A549 (cell line): ENCODE measurements around the gene TP53I11. TPM values are rescaled to one million over a fixed set of nuclear protein-coding genes. Genes with fewer than 3 reads are reported as not detected.

Experiments
- ATAC-seq, 2 experiments: fragments of 200-7000 bp in 1 of 2; fragments of >200 bp in 1 of 2; cut with Nextera tagmentation in 1 of 2; cut with Tn5 transposase in 1 of 2; 3 replicates each; pipeline versions ENCODE4 v1.8.0 to v1.9.1; 2018 to 2020; ENCODE audit warnings: mild to moderate bottlenecking in 1 of 2, moderate library complexity in 1 of 2
- CTCF ChIA-PET: fragments of 300-600 bp; sonication (Branson Sonifier 250); formaldehyde crosslinking; extraction: SDS; loops from one replicate; lab custom pipeline; 2021; ENCODE audit warnings: antibody characterized with exemption, inconsistent platforms; lab: Yijun Ruan, JAX
- POLR2A ChIA-PET: fragments of 350-600 bp; formaldehyde crosslinking; extraction: SDS; loops from one replicate; lab custom pipeline; 2021; ENCODE audit warnings: antibody characterized with exemption, inconsistent platforms; lab: Yijun Ruan, JAX
- DNase-seq, 2 experiments: peaks; one replicate each; pipeline versions ENCODE4 v3.0.0 to v3.0.0-alpha.2; 2011 to 2016; ENCODE audit warnings: low read depth in 1 of 2, low spot score in 1 of 2
- FAIRE-seq: peaks from 2 replicates; lab custom pipeline; 2011; peaks lifted over from hg19 to GRCh38; lab: Jason Lieb, UNC
- H3K27ac ChIP-seq, 2 experiments: fragments of >200 bp; sonication (Bioruptor Twin); formaldehyde crosslinking; 3 replicates each; pipeline ENCODE4 v1.5.1; 2016 to 2017
- H3K4me1 ChIP-seq: fragments of >200 bp; sonication (Bioruptor Twin); formaldehyde crosslinking; 3 replicates; pipeline ENCODE4 v1.6.1; 2016
- H3K4me2 ChIP-seq: fragments of >200 bp; sonication (Bioruptor Twin); formaldehyde crosslinking; 3 replicates; pipeline ENCODE4 v1.6.1; 2016
- H3K4me3 ChIP-seq: fragments of >200 bp; sonication (Bioruptor Twin); formaldehyde crosslinking; 3 replicates; pipeline ENCODE4 v1.5.1; 2016
- H3K9me3 ChIP-seq: fragments of >200 bp; sonication (Bioruptor Twin); formaldehyde crosslinking; 3 replicates; pipeline ENCODE4 v1.6.1; 2016
- ATOH8 ChIP-seq: fragments of 250-450 bp; sonication (Bioruptor Pico); IDR thresholded peaks from 2 replicates; pipeline ENCODE4 v1.5.0; 2020; ENCODE audit warnings: low read depth, mild to moderate bottlenecking, moderate library complexity
- CHD2 ChIP-seq: fragments of 150-350 bp; IDR thresholded peaks from 2 replicates; pipeline ENCODE4 v1.6.1; 2014; ENCODE audit warnings: low read length; ENCODE audit not compliant: partially characterized antibody
- CTCF ChIP-seq: fragments of >200 bp; sonication (Bioruptor Twin); formaldehyde crosslinking; IDR thresholded peaks from 3 replicates; pipeline ENCODE4 v1.5.1; 2016
- EHF ChIP-seq: fragments of 250-450 bp; sonication (Bioruptor Pico); IDR thresholded peaks from 2 replicates; pipeline ENCODE4 v1.5.0; 2020; ENCODE audit warnings: mild to moderate bottlenecking
- EP300 ChIP-seq, 2 experiments: fragments of >200 bp; sonication (Bioruptor Twin); formaldehyde crosslinking; IDR thresholded peaks; 2 replicates in 1 of 2; 3 replicates in 1 of 2; pipeline ENCODE4 v1.6.1; 2016 to 2017
- ESRRA ChIP-seq: fragments of 150-350 bp; IDR thresholded peaks from 2 replicates; pipeline ENCODE4 v1.6.1; 2014; ENCODE audit warnings: mild to moderate bottlenecking, low read length, borderline replicate concordance
- FOSB ChIP-seq: fragments of 250-450 bp; sonication (Bioruptor Pico); IDR thresholded peaks from 2 replicates; pipeline ENCODE4 v1.5.0; 2020; ENCODE audit warnings: mild to moderate bottlenecking, moderate library complexity
- HDAC2 ChIP-seq: fragments of 200-600 bp; sonication (generic); IDR thresholded peaks from 2 replicates; pipeline ENCODE4 v1.6.1; 2016
- HEYL ChIP-seq: fragments of 250-450 bp; sonication (Bioruptor Pico); IDR thresholded peaks from 2 replicates; pipeline ENCODE4 v1.8.0; 2021; ENCODE audit warnings: mild to moderate bottlenecking, moderate library complexity
- HOXB13 ChIP-seq: fragments of 250-450 bp; sonication (Bioruptor Pico); IDR thresholded peaks from 2 replicates; pipeline ENCODE4 v1.5.0; 2020; ENCODE audit warnings: low read depth, mild to moderate bottlenecking, moderate library complexity
- JUN ChIP-seq, 2 experiments: fragments of >200 bp; sonication (Bioruptor Twin); formaldehyde crosslinking; IDR thresholded peaks; 2 replicates in 1 of 2; 3 replicates in 1 of 2; pipeline ENCODE4 v1.6.1; 2016 to 2017
- KDM5A ChIP-seq: fragments of 200-600 bp; sonication (generic); IDR thresholded peaks from 2 replicates; pipeline ENCODE4 v1.6.1; 2016; ENCODE audit warnings: antibody characterized with exemption, mild to moderate bottlenecking
- MAX ChIP-seq: IDR thresholded peaks from 2 replicates; pipeline ENCODE4 v1.6.1; 2012
- NFE2L2 ChIP-seq: fragments of 150-350 bp; conservative IDR thresholded peaks from 2 replicates; pipeline ENCODE4 v1.6.1; 2014; ENCODE audit warnings: low read length
- NPAS2 ChIP-seq: fragments of 250-450 bp; sonication (Bioruptor Pico); IDR thresholded peaks from 2 replicates; pipeline ENCODE4 v1.8.0; 2022; ENCODE audit warnings: mild to moderate bottlenecking, moderate library complexity, borderline replicate concordance
- RFX5 ChIP-seq: fragments of 450-650 bp; IDR thresholded peaks from 2 replicates; pipeline ENCODE4 v1.7.1; 2014; ENCODE audit warnings: antibody characterized with exemption, mild to moderate bottlenecking, moderate library complexity
- RNF2 ChIP-seq: fragments of 200-600 bp; sonication (generic); IDR thresholded peaks from 2 replicates; pipeline ENCODE4 v1.6.1; 2016; ENCODE audit warnings: low read depth, mild to moderate bottlenecking, antibody characterized with exemption, moderate library complexity, borderline replicate concordance
- SREBF2 ChIP-seq: fragments of 450-650 bp; IDR thresholded peaks from 2 replicates; pipeline ENCODE4 v1.6.1; 2014; ENCODE audit warnings: mild to moderate bottlenecking, moderate library complexity
- TP53 ChIP-seq: fragments of 250-450 bp; sonication (Bioruptor Pico); IDR thresholded peaks from 2 replicates; pipeline ENCODE4 v1.5.0; 2021; ENCODE audit warnings: mild to moderate bottlenecking, moderate library complexity
- ZNF302 ChIP-seq: fragments of 250-450 bp; sonication (Bioruptor Pico); IDR thresholded peaks from 2 replicates; pipeline ENCODE4 v1.9.0; 2021; ENCODE audit warnings: inconsistent platforms, mild to moderate bottlenecking, moderate library complexity
- WGBS: methylation state at CpG from one replicate; pipeline ENCODE4 v1.1.6; 2017; ENCODE audit errors: missing lambda C conversion rate; 5-methylcytosine and 5-hydroxymethylcytosine counted together
- polyA plus RNA-seq, 4 experiments: library from polyadenylated mRNA; depleted of rRNA in 3 of 4; stranded (reverse); fragments of >200 nt; fragmentation: RNase III in 1 of 4; extraction: RNeasy Plus Mini Kit Qiagen cat#74134 plus additional on column Dnase treatment in 1 of 4; gene quantifications; 2 replicates in 3 of 4; 3 replicates in 1 of 4; pipeline ENCODE4 v1.2.3, GENCODE V29; 2011 to 2017
- TF ChIP-seq, protein P1 (sequence below): fragments of 150-350 bp; IDR thresholded peaks from 2 replicates; pipeline ENCODE4 v1.6.1; 2014; ENCODE audit warnings: low read depth, mild to moderate bottlenecking, low read length
- TF ChIP-seq, protein P2 (sequence below): fragments of 250-450 bp; sonication (Bioruptor Pico); IDR thresholded peaks from 2 replicates; pipeline ENCODE4 v1.5.0; 2021; ENCODE audit warnings: mild to moderate bottlenecking, moderate library complexity, borderline replicate concordance

Gene TP53I11
- polyA plus RNA-seq, 2 of the 4 experiments (the other 2 are of a cell fraction) = 11.2 to 28.2 TPM

DNA sequence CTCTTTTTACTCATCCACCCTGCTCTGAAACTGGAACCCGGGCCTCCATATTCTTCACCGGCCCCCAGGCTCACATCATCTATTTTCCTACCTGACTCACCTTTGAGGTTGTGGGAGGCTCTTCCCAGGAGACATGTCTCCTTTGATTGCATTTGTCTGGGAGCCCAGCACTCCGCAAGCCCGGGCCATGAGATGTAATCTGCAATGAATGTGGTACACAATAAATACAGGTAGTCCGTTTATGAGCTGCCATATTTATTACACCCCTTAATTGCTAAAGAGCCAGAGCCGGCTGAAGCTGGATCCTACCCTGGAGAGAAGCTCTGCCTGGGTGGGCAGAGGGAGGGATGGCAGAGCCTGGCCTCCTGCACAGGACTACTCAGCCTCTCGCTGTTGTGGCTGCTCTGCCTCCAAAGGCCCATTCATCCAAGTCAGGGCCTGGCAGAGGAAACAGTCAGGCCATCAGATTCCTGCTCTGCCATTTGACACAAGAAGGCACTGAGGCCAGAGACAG is 49.5 kb downstream of the TP53I11 start:
- H3K4me3 ChIP-seq = no peak overlapping the region
- no peak overlapping the region for H3K4me2 ChIP-seq
- H3K4me1 ChIP-seq = no peaks in the 10 kb centered on the region
- no peak for TF ChIP-seq EHF (CRISPR knock-in tag)
- no peak for TF ChIP-seq HEYL (CRISPR knock-in tag)
- TF ChIP-seq NFE2L2 = no peak
- TF ChIP-seq, protein P1, sequence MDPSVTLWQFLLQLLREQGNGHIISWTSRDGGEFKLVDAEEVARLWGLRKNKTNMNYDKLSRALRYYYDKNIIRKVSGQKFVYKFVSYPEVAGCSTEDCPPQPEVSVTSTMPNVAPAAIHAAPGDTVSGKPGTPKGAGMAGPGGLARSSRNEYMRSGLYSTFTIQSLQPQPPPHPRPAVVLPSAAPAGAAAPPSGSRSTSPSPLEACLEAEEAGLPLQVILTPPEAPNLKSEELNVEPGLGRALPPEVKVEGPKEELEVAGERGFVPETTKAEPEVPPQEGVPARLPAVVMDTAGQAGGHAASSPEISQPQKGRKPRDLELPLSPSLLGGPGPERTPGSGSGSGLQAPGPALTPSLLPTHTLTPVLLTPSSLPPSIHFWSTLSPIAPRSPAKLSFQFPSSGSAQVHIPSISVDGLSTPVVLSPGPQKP = no peak
- no peak for TF ChIP-seq KDM5A
- TF ChIP-seq CTCF = no peak
- TF ChIP-seq JUN (IDR thresholded peaks at IDR 0.05) = no peak
- no peak for TF ChIP-seq HOXB13
- TF ChIP-seq, protein P2, sequence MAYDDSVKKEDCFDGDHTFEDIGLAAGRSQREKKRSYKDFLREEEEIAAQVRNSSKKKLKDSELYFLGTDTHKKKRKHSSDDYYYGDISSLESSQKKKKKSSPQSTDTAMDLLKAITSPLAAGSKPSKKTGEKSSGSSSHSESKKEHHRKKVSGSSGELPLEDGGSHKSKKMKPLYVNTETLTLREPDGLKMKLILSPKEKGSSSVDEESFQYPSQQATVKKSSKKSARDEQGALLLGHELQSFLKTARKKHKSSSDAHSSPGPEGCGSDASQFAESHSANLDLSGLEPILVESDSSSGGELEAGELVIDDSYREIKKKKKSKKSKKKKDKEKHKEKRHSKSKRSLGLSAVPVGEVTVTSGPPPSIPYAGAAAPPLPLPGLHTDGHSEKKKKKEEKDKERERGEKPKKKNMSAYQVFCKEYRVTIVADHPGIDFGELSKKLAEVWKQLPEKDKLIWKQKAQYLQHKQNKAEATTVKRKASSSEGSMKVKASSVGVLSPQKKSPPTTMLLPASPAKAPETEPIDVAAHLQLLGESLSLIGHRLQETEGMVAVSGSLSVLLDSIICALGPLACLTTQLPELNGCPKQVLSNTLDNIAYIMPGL (CRISPR knock-in tag) = no peak
- no peak for TF ChIP-seq ZNF302
- no peak for TF ChIP-seq SREBF2
- POLR2A ChIA-PET = no interaction called here
- ATAC-seq (no peak), DNase-seq (no peak), FAIRE-seq (no peak)
- WGBS = 65% methylated on average over 7 of the region's 7 CpGs
- CTCF ChIA-PET = interaction anchor here (0.9 to 6.8 kb wide), 10 partner anchors 7 to 344 kb away, joined by 3 to 48 read pairs (median 4); no protein-coding TSS in a partner anchor
- H3K27ac ChIP-seq = no peak overlapping the region
- peaks cover 5% of the 10 kb centered on the region; the same call in 1 of the 3 replicates for H3K9me3 ChIP-seq

GRCh38 chr11:44899959-44900358 is 50.7 kb downstream of the TP53I11 start:
- Histone ChIP-seq H3K4me3 (no peak overlapping the region), H3K4me1 (no peaks in the 10 kb centered on the region), H3K27ac (no peak overlapping the region), H3K9me3 (peaks cover 5% of the 10 kb centered on the region; the same call in 1 of the 3 replicates), H3K4me2 (no peak overlapping the region)
- DNase-seq (peak; percentile 27 to 73), FAIRE-seq (no peak), ATAC-seq (peak; percentile 31 to 79; a peak in 3 of 6 replicates)
- TF ChIP-seq EP300 (IDR thresholded peaks at IDR 0.05) (no peak), RFX5 (no peak), CTCF (no peak), MAX (no peak), FOSB (CRISPR knock-in tag) (no peak), NPAS2 (no peak), EHF (CRISPR knock-in tag) (no peak), HDAC2 (no peak), CHD2 (no peak), RNF2 (no peak), TP53 (no peak), ATOH8 (CRISPR knock-in tag) (no peak), ESRRA (no peak)
- TF ChIP-seq, protein P1 = no peak
- ChIA-PET CTCF (interaction anchor here (0.6 to 6.8 kb wide), 14 partner anchors 9 to 376 kb away, joined by 3 to 48 read pairs (median 3); no protein-coding TSS in a partner anchor), POLR2A (no interaction called here)
- WGBS = 41% methylated on average over 3 of the region's 3 CpGs
